Bronchial epithelial cell (primary cell): ENCODE measurements around the gene ALG10B. TPM values are rescaled to one million over a fixed set of nuclear protein-coding genes. Genes with fewer than 3 reads are reported as not detected.

Experiments used
- DNase-seq: peaks from one replicate; pipeline ENCODE4 v3.0.0-alpha.2; 2010; ENCODE audit warnings: low read depth
- FAIRE-seq: peaks from 2 replicates; lab custom pipeline; 2011; peaks lifted over from hg19 to GRCh38; lab: Jason Lieb, UNC
- H3K27me3 ChIP-seq: 2 replicates; pipeline ENCODE4 v1.5.1; 2011; ENCODE audit warnings: low read length; ENCODE audit not compliant: control insufficient read depth, insufficient read depth
- H3K36me3 ChIP-seq: 2 replicates; pipeline ENCODE4 v1.5.1; 2011; ENCODE audit warnings: low read length; ENCODE audit not compliant: control insufficient read depth, insufficient read depth
- H3K4me3 ChIP-seq: 2 replicates; pipeline ENCODE4 v1.5.1; 2011; ENCODE audit warnings: mild to moderate bottlenecking, low read depth, low read length, control low read depth
- CTCF ChIP-seq: IDR thresholded peaks from 2 replicates; pipeline ENCODE4 v1.5.1; 2011; ENCODE audit warnings: mild to moderate bottlenecking, moderate library complexity, low read length, control low read depth, inconsistent platforms; ENCODE audit not compliant: insufficient read depth, severe bottlenecking
- total RNA-seq: library from RNA; depleted of rRNA; stranded (reverse); fragments of >200 nt; gene quantifications from 2 replicates; pipeline ENCODE4 v1.2.1, GENCODE V29; 2014

The ALG10B gene
- total RNA-seq, 1 donor from 2014 or later: 1.6 TPM

DNA sequence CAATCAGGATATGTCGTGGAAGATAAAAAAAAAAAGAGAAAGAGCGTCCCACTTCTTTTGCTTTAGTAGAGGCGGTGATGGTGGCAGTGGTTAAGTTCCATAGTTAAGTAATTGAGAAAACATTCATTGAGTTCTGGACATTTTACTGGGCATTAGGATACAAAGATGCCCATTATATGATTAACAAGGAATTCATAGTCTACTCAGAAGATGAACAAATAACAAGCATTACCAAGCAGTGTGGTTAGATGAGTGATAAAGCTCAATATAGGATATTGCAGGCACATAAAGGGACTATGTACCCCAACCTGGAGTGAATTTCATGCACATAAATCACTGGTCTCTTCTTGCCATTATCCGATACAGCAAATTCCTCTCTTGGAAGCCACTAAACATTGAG lies 53.7 kb downstream of the ALG10B start:
- no peak overlapping the region for H3K4me3 ChIP-seq
- DNase-seq (no peak), FAIRE-seq (no peak)
- no peaks in the 10 kb centered on the region for H3K27me3 ChIP-seq
- no peaks in the 10 kb centered on the region for H3K36me3 ChIP-seq
- TF ChIP-seq CTCF: no peak

- DNase-seq (no peak), FAIRE-seq (no peak)
- TF ChIP-seq CTCF: no peak
- Histone ChIP-seq H3K27me3 (no peaks in the 10 kb centered on the region), H3K4me3 (no peak overlapping the region), H3K36me3 (no peaks in the 10 kb centered on the region)
Observed at GRCh38 chr12:38373784-38374183, 57.2 kb downstream of the ALG10B start.

DNA sequence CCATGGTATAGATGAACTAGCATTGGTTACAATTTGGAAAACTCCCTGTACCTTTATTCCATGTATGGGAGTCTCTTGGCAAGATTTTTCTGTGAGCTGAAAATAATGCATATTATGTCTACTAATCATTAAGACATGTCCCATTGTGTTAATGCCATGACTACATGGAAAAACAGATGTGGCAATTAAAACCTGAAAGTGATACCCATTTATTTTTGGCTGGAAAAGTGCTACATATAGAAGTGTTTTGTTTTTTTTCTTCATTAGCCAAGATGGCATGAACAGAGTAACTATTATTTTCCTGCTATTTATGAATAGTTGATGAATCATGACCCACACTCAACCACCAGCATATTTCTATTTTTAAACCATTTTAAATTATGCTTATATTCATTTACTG lies 58.2 kb downstream of the ALG10B start:
- TF ChIP-seq CTCF: no peak
- Histone ChIP-seq H3K27me3 (no peaks in the 10 kb centered on the region), H3K4me3 (no peak overlapping the region), H3K36me3 (no peaks in the 10 kb centered on the region)
- DNase-seq (peak; percentile 40), FAIRE-seq (no peak)
